Measurements from ENCODE around the gene RNF175.

RNF175 gene

GRCh38 chr4:153799694-153800074 is 39.9 kb upstream of the RNF175 start:
- in situ Hi-C loops (cut with HindIII; ENCODE audit: low pct_ligation_motif_present, low sequenced_read_pairs): no loop called here
- no peak for TF ChIP-seq CTCF (IDR thresholded peaks at IDR 0.05; ENCODE audit: low read depth, low read length, missing control alignments)
- no peak for DNase-seq

GRCh38 chr4:153798901-153799693 is 39.3 kb upstream of the RNF175 start:
- no peak for DNase-seq
- in situ Hi-C loops (cut with HindIII; ENCODE audit: low pct_ligation_motif_present, low sequenced_read_pairs): no loop called here
- TF ChIP-seq CTCF (IDR thresholded peaks at IDR 0.05; ENCODE audit: low read depth, low read length, missing control alignments): no peak
- Histone ChIP-seq H3K36me3 (replicated peaks) (no peaks in the 10 kb centered on the region), H3K27ac (no peak overlapping the region), H3K4me3 (ENCODE audit: low read depth, low read length) (no peak overlapping the region), H3K27me3 (replicated peaks) (peaks cover 24% of the 10 kb centered on the region)

More at GRCh38 chr4:153799694-153800074, 39.9 kb upstream of the RNF175 start:
- no peaks in the 10 kb centered on the region for H3K36me3 ChIP-seq (replicated peaks)
- peaks cover 23% of the 10 kb centered on the region for H3K27me3 ChIP-seq (replicated peaks)
- H3K4me3 ChIP-seq (ENCODE audit: low read depth, low read length): no peak overlapping the region
- no peak overlapping the region for H3K27ac ChIP-seq

GRCh38 chr4:153798420-153798819 is 38.6 kb upstream of the RNF175 start:
- DNase-seq: no peak
- no peak overlapping the region for H3K4me3 ChIP-seq (ENCODE audit: low read depth, low read length)
- in situ Hi-C loops (cut with HindIII; ENCODE audit: low pct_ligation_motif_present, low sequenced_read_pairs): no loop called here
- H3K27ac ChIP-seq: no peak overlapping the region
- H3K27me3 ChIP-seq (replicated peaks): peaks cover 27% of the 10 kb centered on the region
- H3K36me3 ChIP-seq (replicated peaks): no peaks in the 10 kb centered on the region
- TF ChIP-seq CTCF (IDR thresholded peaks at IDR 0.05; ENCODE audit: low read depth, low read length, missing control alignments): no peak

- Histone ChIP-seq H3K4me3 (ENCODE audit: low read depth, low read length) (no peak overlapping the region), H3K27ac (no peak overlapping the region), H3K27me3 (replicated peaks) (peaks cover 63% of the 10 kb centered on the region), H3K36me3 (replicated peaks) (no peaks in the 10 kb centered on the region)
- no peak for TF ChIP-seq CTCF (IDR thresholded peaks at IDR 0.05; ENCODE audit: low read depth, low read length, missing control alignments)
- in situ Hi-C loops (cut with HindIII; ENCODE audit: low pct_ligation_motif_present, low sequenced_read_pairs): no loop called here
- no peak for DNase-seq
These were observed 34.2 kb upstream of the RNF175 start for GRCh38 chr4:153794006-153794405.

- H3K27me3 ChIP-seq (replicated peaks): peaks cover 73% of the 10 kb centered on the region
- peak; percentile 10 for TF ChIP-seq CTCF (IDR thresholded peaks at IDR 0.05; ENCODE audit: low read depth, low read length, missing control alignments)
- no peak for DNase-seq
- H3K36me3 ChIP-seq (replicated peaks): no peaks in the 10 kb centered on the region
- H3K27ac ChIP-seq: no peak overlapping the region
- in situ Hi-C loops (cut with HindIII; ENCODE audit: low pct_ligation_motif_present, low sequenced_read_pairs): no loop called here
- peak overlapping the region; percentile 37 for H3K4me3 ChIP-seq (ENCODE audit: low read depth, low read length)
These were observed 32.9 kb upstream of the RNF175 start for GRCh38 chr4:153792618-153793247.

Measured in brain microvascular endothelial cell (primary cell).